Stimulated activated CD4-positive, alpha-beta T cell treated with anti-CD3 and anti-CD28 coated beads, Interleukin-15, amount 100 ng/mL, for 1 hour (primary cell): ENCODE data around the gene NR2F6.

Experiments used
- DNase-seq, 2 donors: peaks; one replicate each; pipeline ENCODE4 v3.0.0-alpha.2; 2020; ENCODE audit warnings: low read depth in 1 of 2, low spot score in 1 of 2

Gene NR2F6

GRCh38 chr19:17240062-17240752, 5.5 kb downstream of the NR2F6 start:
- DNase-seq: no peak

- no peak for DNase-seq
Observed at GRCh38 chr19:17237747-17238706, 7.7 kb downstream of the NR2F6 start.

- DNase-seq: no peak
Observed at GRCh38 chr19:17236811-17237543, 8.7 kb downstream of the NR2F6 start.

- DNase-seq: no peak
Observed at GRCh38 chr19:17235971-17236777, 9.5 kb downstream of the NR2F6 start.

- DNase-seq: peak; percentile 60 to 64
Observed at GRCh38 chr19:17235300-17235970, 10.3 kb downstream of the NR2F6 start.

GRCh38 chr19:17234911-17235299, 10.8 kb downstream of the NR2F6 start:
- peak; percentile 33 to 60 for DNase-seq

- no peak for DNase-seq
Observed at GRCh38 chr19:17232258-17232657, 13.5 kb downstream of the NR2F6 start.

- no peak for DNase-seq
Observed at GRCh38 chr19:17229890-17230289, 15.8 kb downstream of the NR2F6 start.

GRCh38 chr19:17227798-17228367, 17.8 kb downstream of the NR2F6 start:
- no peak for DNase-seq

- peak; percentile 92 for DNase-seq
Observed at GRCh38 chr19:17226002-17226933, 19.5 kb downstream of the NR2F6 start, which contains the start of gene OCEL1. OCEL1 (plus strand) TSS chr19:17226226; CDS start chr19:17226248, 22 bp downstream.

- no peak for DNase-seq
Observed at GRCh38 chr19:17225053-17225452, 20.7 kb downstream of the NR2F6 start.

- no peak for DNase-seq
Observed at GRCh38 chr19:17220207-17220758, 25.4 kb downstream of the NR2F6 start.

GRCh38 chr19:17219286-17219685, 26.4 kb downstream of the NR2F6 start:
- DNase-seq: no peak

GRCh38 chr19:17216058-17216670, 29.6 kb downstream of the NR2F6 start:
- DNase-seq: no peak

- DNase-seq: peak; percentile 72 to 73
Observed at GRCh38 chr19:17215127-17215971, 30.4 kb downstream of the NR2F6 start, which contains the start of gene USE1. USE1 (plus strand) TSS chr19:17215357; CDS start chr19:17215406, 49 bp downstream.

GRCh38 chr19:17214508-17215126, 31.1 kb downstream of the NR2F6 start:
- no peak for DNase-seq
